CD4-positive, alpha-beta T cell treated with Interleukin-1 beta for 1 hour (primary cell): ENCODE data around the gene CGB7.
"Not testable (repeated sequence)": the region's sequence is repeated elsewhere in the genome, so short reads cannot be mapped to it uniquely, and the experiment has no call there.

Experiments used
- DNase-seq, 2 donors: peaks; one replicate each; pipeline ENCODE4 v3.0.0-alpha.2; 2020 to 2022

The CGB7 gene

GRCh38 chr19:49039736-49040135 lies 17.8 kb downstream of the CGB7 start:
- not testable (repeated sequence) for DNase-seq

- DNase-seq, result not testable (repeated sequence)
These were observed 18.8 kb downstream of the CGB7 start for GRCh38 chr19:49038557-49039276.

GRCh38 chr19:49038111-49038510 lies 19.4 kb downstream of the CGB7 start:
- not testable (repeated sequence) for DNase-seq

- DNase-seq, result peak in 1 of 2 donors; percentile 26
These were observed 20.7 kb downstream of the CGB7 start, which contains the start of gene CGB1 for GRCh38 chr19:49036815-49037214. Gene CGB1, minus strand, starts transcription at chr19:49036895. Its CDS starts 184 bp downstream, at chr19:49036711.

GRCh38 chr19:49031642-49032301 lies 25.8 kb downstream of the CGB7 start, which contains the start of gene CGB2:
Gene CGB2, plus strand, starts transcription at chr19:49031890. Its CDS starts 206 bp downstream, at chr19:49032096.
- DNase-seq, result peak; percentile 54 to 64

- not testable (repeated sequence) for DNase-seq
These were observed 27.2 kb downstream of the CGB7 start for GRCh38 chr19:49030323-49030722.

- DNase-seq, result not testable (repeated sequence)
These were observed 27.8 kb downstream of the CGB7 start for GRCh38 chr19:49029749-49030148.

- DNase-seq, result not testable (repeated sequence)
These were observed 28.9 kb downstream of the CGB7 start for GRCh38 chr19:49028686-49029085.

GRCh38 chr19:49025599-49025998 lies 31.9 kb downstream of the CGB7 start:
- DNase-seq, result not testable (repeated sequence)

GRCh38 chr19:49025088-49025487 lies 32.5 kb downstream of the CGB7 start:
- DNase-seq, result not testable (repeated sequence)

- not testable (repeated sequence) for DNase-seq
These were observed 33.3 kb downstream of the CGB7 start, which contains the start of gene CGB3 for GRCh38 chr19:49024233-49024632. Gene CGB3, minus strand, starts transcription at chr19:49024333. Its CDS starts 362 bp downstream, at chr19:49023971.

- DNase-seq, result no peak
These were observed 35.4 kb downstream of the CGB7 start for GRCh38 chr19:49022116-49022515.

GRCh38 chr19:49020931-49021895 lies 36.3 kb downstream of the CGB7 start:
- no peak for DNase-seq

- no peak for DNase-seq
These were observed 37.2 kb downstream of the CGB7 start for GRCh38 chr19:49020342-49020741.

- peak; percentile 70 for DNase-seq
These were observed 38.2 kb downstream of the CGB7 start for GRCh38 chr19:49019242-49019932.

- peak in 1 of 2 donors; percentile 21 for DNase-seq
These were observed 38.9 kb downstream of the CGB7 start for GRCh38 chr19:49018388-49019241.

GRCh38 chr19:49017666-49018351 lies 39.7 kb downstream of the CGB7 start:
- DNase-seq, result peak; percentile 70 to 74

GRCh38 chr19:49017041-49017665 lies 40.4 kb downstream of the CGB7 start, which contains the start of gene LHB:
Gene LHB, minus strand, starts transcription at chr19:49017091. Its CDS starts 10 bp downstream, at chr19:49017081.
- no peak for DNase-seq

GRCh38 chr19:49016067-49016839 lies 41.3 kb downstream of the CGB7 start:
- no peak for DNase-seq
